Bronchial epithelial cell (primary cell): ENCODE results near the gene SDHAF3. TPM values are rescaled to one million over a fixed set of nuclear protein-coding genes. Genes with fewer than 3 reads are reported as not detected.
A peak's percentile ranks its signal among the peaks of the same experiment; 100 is the strongest.

Experiments used
- DNase-seq: peaks from one replicate; pipeline ENCODE4 v3.0.0-alpha.2; 2010; ENCODE audit warnings: low read depth
- FAIRE-seq: peaks from 2 replicates; lab custom pipeline; 2011; peaks lifted over from hg19 to GRCh38; lab: Jason Lieb, UNC
- H3K27me3 ChIP-seq: 2 replicates; pipeline ENCODE4 v1.5.1; 2011; ENCODE audit warnings: low read length; ENCODE audit not compliant: control insufficient read depth, insufficient read depth
- H3K36me3 ChIP-seq: 2 replicates; pipeline ENCODE4 v1.5.1; 2011; ENCODE audit warnings: low read length; ENCODE audit not compliant: control insufficient read depth, insufficient read depth
- H3K4me3 ChIP-seq: 2 replicates; pipeline ENCODE4 v1.5.1; 2011; ENCODE audit warnings: mild to moderate bottlenecking, low read depth, low read length, control low read depth
- CTCF ChIP-seq: IDR thresholded peaks from 2 replicates; pipeline ENCODE4 v1.5.1; 2011; ENCODE audit warnings: mild to moderate bottlenecking, moderate library complexity, low read length, control low read depth, inconsistent platforms; ENCODE audit not compliant: insufficient read depth, severe bottlenecking
- total RNA-seq: library from RNA; depleted of rRNA; stranded (reverse); fragments of >200 nt; gene quantifications from 2 replicates; pipeline ENCODE4 v1.2.1, GENCODE V29; 2014

SDHAF3 gene
- total RNA-seq, 1 donor from 2014 or later: 9.5 TPM

- FAIRE-seq: peak; percentile 7
- peak; percentile 68 for DNase-seq
- Histone ChIP-seq H3K4me3 (no peak overlapping the region), H3K36me3 (no peaks in the 10 kb centered on the region), H3K27me3 (no peaks in the 10 kb centered on the region)
- TF ChIP-seq CTCF: no peak
Observed at GRCh38 chr7:97130417-97131139, 13.1 kb downstream of the SDHAF3 start.

- TF ChIP-seq CTCF: no peak
- Histone ChIP-seq H3K36me3 (no peaks in the 10 kb centered on the region), H3K4me3 (no peak overlapping the region), H3K27me3 (no peaks in the 10 kb centered on the region)
- DNase-seq (no peak), FAIRE-seq (no peak)
Observed at GRCh38 chr7:97133159-97133558, 15.7 kb downstream of the SDHAF3 start.

GRCh38 chr7:97138830-97139229 is 21.3 kb downstream of the SDHAF3 start:
- no peak for DNase-seq
- H3K36me3 ChIP-seq: no peaks in the 10 kb centered on the region

GRCh38 chr7:97145068-97145467 is 27.6 kb downstream of the SDHAF3 start:
- DNase-seq (peak; percentile 52), FAIRE-seq (no peak)
- H3K4me3 ChIP-seq: no peak overlapping the region
- H3K36me3 ChIP-seq: no peaks in the 10 kb centered on the region
- no peaks in the 10 kb centered on the region for H3K27me3 ChIP-seq
- no peak for TF ChIP-seq CTCF

More at GRCh38 chr7:97138830-97139229, 21.3 kb downstream of the SDHAF3 start:
- H3K4me3 ChIP-seq: no peak overlapping the region
- no peaks in the 10 kb centered on the region for H3K27me3 ChIP-seq
- FAIRE-seq: no peak
- no peak for TF ChIP-seq CTCF

GRCh38 chr7:97149843-97150242 is 32.3 kb downstream of the SDHAF3 start:
- FAIRE-seq: no peak
- no peaks in the 10 kb centered on the region for H3K27me3 ChIP-seq
- TF ChIP-seq CTCF: no peak
- DNase-seq: no peak
- H3K4me3 ChIP-seq: no peak overlapping the region
- no peaks in the 10 kb centered on the region for H3K36me3 ChIP-seq
